GM12878 (cell line): ENCODE data around the gene HAO2. TPM values are rescaled to one million over a fixed set of nuclear protein-coding genes. Genes with fewer than 3 reads are reported as not detected.

ENCODE experiments used
- ATAC-seq: fragments of 200-7000 bp; cut with Tn5 transposase; 3 replicates; pipeline ENCODE4 v1.9.1; 2020; ENCODE audit warnings: mild to moderate bottlenecking, moderate library complexity
- BruUV-seq: library from RNA; stranded (reverse); fragments of 400-500 nt; replicated peaks from 2 replicates; lab custom pipeline; 2021; lab: Mats Ljungman, UMichigan
- CTCF ChIA-PET: fragments of 300-600 bp; sonication (Branson Sonifier 250); formaldehyde crosslinking; extraction: SDS; loops from one replicate; lab custom pipeline; 2021; ENCODE audit warnings: inconsistent platforms; lab: Yijun Ruan, JAX
- POLR2A ChIA-PET: fragments of 350-600 bp; formaldehyde crosslinking; extraction: SDS; loops from one replicate; lab custom pipeline; 2021; ENCODE audit warnings: inconsistent platforms; lab: Charles Lee
- RAD21 ChIA-PET: fragments of 300-600 bp; sonication (Branson Sonifier 250); formaldehyde crosslinking; loops from one replicate; lab custom pipeline; 2023; ENCODE audit warnings: antibody characterized with exemption; ENCODE audit not compliant: unreplicated experiment; lab: Charles Lee
- SMC1A ChIA-PET: fragments of 300-600 bp; sonication (Branson Sonifier 250); formaldehyde crosslinking; loops from one replicate; lab custom pipeline; 2023; ENCODE audit not compliant: unreplicated experiment, uncharacterized antibody; lab: Charles Lee
- DNase-seq: peaks from one replicate; pipeline ENCODE4 v3.0.0-alpha.2; 2011; ENCODE audit warnings: low read depth, low spot score
- FAIRE-seq: peaks from 3 replicates; lab custom pipeline; 2011; peaks lifted over from hg19 to GRCh38; lab: Jason Lieb, UNC
- H2AFZ ChIP-seq: 2 replicates; pipeline ENCODE4 v1.6.0; 2011; ENCODE audit warnings: low read depth, low read length, control low read depth; ENCODE audit not compliant: control insufficient read depth
- H3K27ac ChIP-seq: 2 replicates; pipeline ENCODE4 v1.5.1; 2011; ENCODE audit warnings: control low read depth; ENCODE audit not compliant: control insufficient read depth, insufficient read depth
- H3K27me3 ChIP-seq, 2 experiments: replicated peaks in 1 of 2; 2 replicates each; pipeline versions ENCODE4 v1.6.0 to v1.6.1; 2011; ENCODE audit warnings: low read length in 1 of 2; ENCODE audit not compliant: control insufficient read depth in 2 of 2, insufficient read depth in 2 of 2
- H3K36me3 ChIP-seq, 2 experiments: 2 replicates each; pipeline ENCODE4 v1.5.1; 2011; ENCODE audit warnings: low read length in 1 of 2; ENCODE audit not compliant: control insufficient read depth in 2 of 2, insufficient read depth in 2 of 2
- H3K4me1 ChIP-seq: 2 replicates; pipeline ENCODE4 v1.6.1; 2011; ENCODE audit warnings: mild to moderate bottlenecking, low read length, moderate library complexity, mixed read lengths; ENCODE audit not compliant: control insufficient read depth, insufficient read depth
- H3K4me2 ChIP-seq: 2 replicates; pipeline ENCODE4 v1.6.0; 2011; ENCODE audit warnings: control low read depth; ENCODE audit not compliant: control insufficient read depth, insufficient read depth
- H3K4me3 ChIP-seq: fragments of 200-600 bp; sonication (generic); 2 replicates; pipeline ENCODE4 v1.5.1; 2016
- H3K79me2 ChIP-seq: 2 replicates; pipeline ENCODE4 v1.6.0; 2011; ENCODE audit warnings: low read length; ENCODE audit not compliant: control insufficient read depth, insufficient read depth
- H3K9ac ChIP-seq: 2 replicates; pipeline ENCODE4 v1.8.0; 2011; ENCODE audit warnings: low read length, control low read depth, mixed read lengths; ENCODE audit not compliant: control insufficient read depth, insufficient read depth
- H3K9me3 ChIP-seq: replicated peaks from 3 replicates; pipeline ENCODE4 v1.5.1; 2011; ENCODE audit warnings: mild to moderate bottlenecking, low read length; ENCODE audit not compliant: control insufficient read depth, insufficient read depth
- H4K20me1 ChIP-seq: 2 replicates; pipeline ENCODE4 v1.6.0; 2011; ENCODE audit not compliant: control insufficient read depth, insufficient read depth
- HDGF ChIP-seq: fragments of 450-650 bp; IDR thresholded peaks from 2 replicates; pipeline ENCODE4 v1.6.1; 2016; ENCODE audit warnings: antibody characterized with exemption
- PAX5 ChIP-seq: IDR thresholded peaks from 2 replicates; pipeline ENCODE4 v1.6.1; 2011; ENCODE audit warnings: low read depth, low read length, borderline replicate concordance
- SRF ChIP-seq, 2 experiments: IDR thresholded peaks; 2 replicates each; pipeline ENCODE4 v1.6.1; 2011; ENCODE audit warnings: low read depth in 2 of 2, low read length in 2 of 2, mild to moderate bottlenecking in 1 of 2, moderate library complexity in 1 of 2
- SUPT20H ChIP-seq: IDR thresholded peaks from 2 replicates; pipeline ENCODE4 v1.6.1; 2011; ENCODE audit warnings: low read depth, mild to moderate bottlenecking, low read length, moderate library complexity, borderline replicate concordance; ENCODE audit not compliant: control insufficient read depth
- ZBED1 ChIP-seq: IDR thresholded peaks from 2 replicates; pipeline ENCODE4 v1.6.1; 2016; ENCODE audit warnings: borderline replicate concordance
- ZNF384 ChIP-seq: IDR thresholded peaks from 2 replicates; pipeline ENCODE4 v1.6.1; 2012; ENCODE audit warnings: low read depth, mild to moderate bottlenecking, low read length, improper control_type of control experiment, borderline replicate concordance
- ZNF622 ChIP-seq: fragments of 450-650 bp; IDR thresholded peaks from 2 replicates; pipeline ENCODE4 v1.6.1; 2017; ENCODE audit warnings: mild to moderate bottlenecking, inconsistent platforms
- WGBS: methylation state at CpG from one replicate; pipeline ENCODE4 v1.1.6; 2016; ENCODE audit warnings: low lambda C conversion rate; ENCODE audit not compliant: insufficient replicate concordance, insufficient coverage; ENCODE audit errors: missing lambda C conversion rate; 5-methylcytosine and 5-hydroxymethylcytosine counted together
- in situ Hi-C: fragments of 300-500 bp; cut with MboI; formaldehyde crosslinking; loops from 9 replicates; pipeline ENCODE4 v1.14.3; 2018; ENCODE audit warnings: mixed read lengths
- intact Hi-C: fragments of 100-400 bp; cut with micrococcal nuclease; formaldehyde crosslinking; loops from one replicate; pipeline ENCODE4 v1.14.2; 2022; ENCODE audit not compliant: unreplicated experiment
- polyA plus RNA-seq, 11 experiments: library from polyadenylated mRNA; depleted of rRNA in 4 of 11; unstranded in 6 of 11; stranded (reverse) in 5 of 11; fragments of >200 nt; fragmentation: Nextera tagmentation in 4 of 11; fragmentation: Illumina TruSeq in 1 of 11; extraction: Ambion mirVana in 4 of 11; extraction: Trizol in 1 of 11; gene quantifications; 1 replicate in 1 of 11; 2 replicates in 10 of 11; pipeline versions ENCODE4 v1.2.1 to v1.2.3, GENCODE V29; 2011 to 2016; ENCODE audit warnings: inconsistent platforms in 2 of 11, missing spikeins in 2 of 11, low read depth in 1 of 11
- total RNA-seq, 4 experiments: library from RNA; depleted of rRNA in 3 of 4; stranded (reverse); fragments of >200 nt in 3 of 4; fragmentation: Illumina TruSeq in 1 of 4; extraction: Trizol in 1 of 4; gene quantifications; 2 replicates each; pipeline versions ENCODE4 v1.2.1 to v1.2.3, GENCODE V29; 2013 to 2021
- TF ChIP-seq, protein P1 (sequence below): fragments of 450-650 bp; formaldehyde crosslinking; IDR thresholded peaks from 2 replicates; pipeline ENCODE4 v1.4.0; 2020; ENCODE audit warnings: mild to moderate bottlenecking, moderate library complexity

HAO2 gene
- total and polyA plus RNA-seq, 10 of the 15 experiments (the other 5 are each of a cell fraction or from before 2014, with no cell fraction given) = not detected

DNA sequence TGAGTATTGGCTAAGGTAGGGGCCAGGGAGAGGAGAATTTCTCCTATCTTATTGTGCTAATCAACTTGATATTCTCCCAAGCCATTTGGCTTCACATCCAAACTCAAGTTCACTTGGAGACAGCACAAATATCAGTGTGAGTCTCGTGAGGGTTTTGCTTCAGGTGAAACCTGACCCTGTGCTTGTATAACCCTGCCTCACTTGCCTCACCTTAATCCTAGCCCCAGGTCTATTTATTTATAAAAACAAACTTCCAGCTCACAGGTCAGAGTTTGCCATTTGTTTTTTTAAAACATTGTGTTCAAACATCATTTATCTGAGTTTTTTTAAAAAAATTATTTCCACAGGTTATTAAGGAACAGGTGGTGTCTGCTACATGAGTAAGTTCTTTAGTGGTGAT, 19.9 kb downstream of the HAO2 start:
- ATAC-seq (no peak), FAIRE-seq (no peak), DNase-seq (no peak)
- Histone ChIP-seq H3K36me3 (no peaks in the 10 kb centered on the region), H3K9me3 (no peaks in the 10 kb centered on the region), H3K4me1 (no peaks in the 10 kb centered on the region), H3K27ac (no peak overlapping the region), H3K4me3 (no peak overlapping the region), H2AFZ (no peak overlapping the region), H3K79me2 (no peaks in the 10 kb centered on the region), H3K4me2 (no peak overlapping the region), H4K20me1 (no peaks in the 10 kb centered on the region), H3K27me3 (peaks cover 0 to 3% of the 10 kb centered on the region in 2 experiments; a peak in 2 of 4 replicates), H3K9ac (no peak overlapping the region)
- ChIA-PET POLR2A (no interaction called here), SMC1A (no interaction called here), RAD21 (interaction anchor here (1.0 kb wide), 1 partner anchor 15 kb away, joined by 3 read pairs; no protein-coding TSS in a partner anchor), CTCF (no interaction called here)
- no peak for TF ChIP-seq SUPT20H
- TF ChIP-seq, protein P1, sequence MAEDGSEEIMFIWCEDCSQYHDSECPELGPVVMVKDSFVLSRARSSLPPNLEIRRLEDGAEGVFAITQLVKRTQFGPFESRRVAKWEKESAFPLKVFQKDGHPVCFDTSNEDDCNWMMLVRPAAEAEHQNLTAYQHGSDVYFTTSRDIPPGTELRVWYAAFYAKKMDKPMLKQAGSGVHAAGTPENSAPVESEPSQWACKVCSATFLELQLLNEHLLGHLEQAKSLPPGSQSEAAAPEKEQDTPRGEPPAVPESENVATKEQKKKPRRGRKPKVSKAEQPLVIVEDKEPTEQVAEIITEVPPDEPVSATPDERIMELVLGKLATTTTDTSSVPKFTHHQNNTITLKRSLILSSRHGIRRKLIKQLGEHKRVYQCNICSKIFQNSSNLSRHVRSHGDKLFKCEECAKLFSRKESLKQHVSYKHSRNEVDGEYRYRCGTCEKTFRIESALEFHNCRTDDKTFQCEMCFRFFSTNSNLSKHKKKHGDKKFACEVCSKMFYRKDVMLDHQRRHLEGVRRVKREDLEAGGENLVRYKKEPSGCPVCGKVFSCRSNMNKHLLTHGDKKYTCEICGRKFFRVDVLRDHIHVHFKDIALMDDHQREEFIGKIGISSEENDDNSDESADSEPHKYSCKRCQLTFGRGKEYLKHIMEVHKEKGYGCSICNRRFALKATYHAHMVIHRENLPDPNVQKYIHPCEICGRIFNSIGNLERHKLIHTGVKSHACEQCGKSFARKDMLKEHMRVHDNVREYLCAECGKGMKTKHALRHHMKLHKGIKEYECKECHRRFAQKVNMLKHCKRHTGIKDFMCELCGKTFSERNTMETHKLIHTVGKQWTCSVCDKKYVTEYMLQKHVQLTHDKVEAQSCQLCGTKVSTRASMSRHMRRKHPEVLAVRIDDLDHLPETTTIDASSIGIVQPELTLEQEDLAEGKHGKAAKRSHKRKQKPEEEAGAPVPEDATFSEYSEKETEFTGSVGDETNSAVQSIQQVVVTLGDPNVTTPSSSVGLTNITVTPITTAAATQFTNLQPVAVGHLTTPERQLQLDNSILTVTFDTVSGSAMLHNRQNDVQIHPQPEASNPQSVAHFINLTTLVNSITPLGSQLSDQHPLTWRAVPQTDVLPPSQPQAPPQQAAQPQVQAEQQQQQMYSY (CRISPR knock-in tag) = no peak
- TF ChIP-seq PAX5 = no peak
- no peak for TF ChIP-seq ZNF622
- no peak for TF ChIP-seq SRF (IDR thresholded peaks at IDR 0.05; ENCODE audit: low read depth in 2 of 2, low read length in 2 of 2)
- TF ChIP-seq ZBED1 = no peak
- no peak for TF ChIP-seq HDGF
- TF ChIP-seq ZNF384 = no peak
- intact Hi-C loops (no loop called here), in situ Hi-C loops (no loop called here)
- 0% methylated on average over 1 of the region's 1 CpG for WGBS
- BruUV-seq = no TSS peak
